Naive thymus-derived CD8-positive, alpha-beta T cell (primary cell): ENCODE data around the gene ZFHX3. TPM values are rescaled to one million over a fixed set of nuclear protein-coding genes. Genes with fewer than 3 reads are reported as not detected.
A peak's percentile ranks its signal among the peaks of the same experiment; 100 is the strongest.

Source experiments
- ATAC-seq, 2 donors: fragments of 150-1000 bp; cut with Tn5 transposase in 1 of 2; sonication (Bioruptor Pico), chemical (Tn5 transposase) in 1 of 2; 1 replicate in 1 of 2; 2 replicates in 1 of 2; pipeline ENCODE4 v1.10.0; 2021; ENCODE audit warnings: mild to moderate bottlenecking in 2 of 2, moderate library complexity in 2 of 2
- POLR2A ChIA-PET: fragments of 350-600 bp; sonication (Branson Sonifier 250); formaldehyde crosslinking; loops from one replicate; lab custom pipeline; 2021; ENCODE audit warnings: antibody characterized with exemption; lab: Charles Lee
- DNase-seq, 10 donors: peaks; one replicate each; pipeline versions ENCODE4 v3.0.0 to v3.0.0-alpha.2; 2020 to 2022
- H3K27ac Mint-ChIP-seq, 10 donors: one replicate each; pipeline ENCODE4 v1.8.0; 2020 to 2022; ENCODE audit warnings: mild to moderate bottlenecking in 10 of 10, mixed read lengths in 10 of 10, moderate library complexity in 4 of 10, inconsistent platforms in 1 of 10
- H3K27me3 Mint-ChIP-seq, 5 donors: one replicate each; pipeline ENCODE4 v1.8.0; 2021 to 2022; ENCODE audit warnings: mixed read lengths in 5 of 5
- H3K36me3 Mint-ChIP-seq, 3 donors: one replicate each; pipeline ENCODE4 v1.8.0; 2020 to 2022; ENCODE audit warnings: mixed read lengths in 3 of 3, mild to moderate bottlenecking in 2 of 3, inconsistent platforms in 1 of 3
- H3K4me1 Mint-ChIP-seq, 4 donors: one replicate each; pipeline ENCODE4 v1.8.0; 2021 to 2022; ENCODE audit warnings: mixed read lengths in 4 of 4
- H3K4me3 Mint-ChIP-seq, 10 donors: one replicate each; pipeline ENCODE4 v1.8.0; 2020 to 2022; ENCODE audit warnings: mild to moderate bottlenecking in 10 of 10, mixed read lengths in 10 of 10, moderate library complexity in 6 of 10, inconsistent platforms in 1 of 10
- H3K9me3 Mint-ChIP-seq, 9 donors: one replicate each; pipeline ENCODE4 v1.8.0; 2020 to 2022; ENCODE audit warnings: mixed read lengths in 9 of 9, mild to moderate bottlenecking in 3 of 9, inconsistent platforms in 1 of 9, moderate library complexity in 1 of 9
- polyA plus RNA-seq, 3 donors: library from polyadenylated mRNA; unstranded; fragments of 300-500 nt; fragmentation: Illumina TruSeq; gene quantifications; one replicate each; pipeline ENCODE4 v1.2.3, GENCODE V29; 2021
- total RNA-seq, 8 experiments: library from RNA in 2 of 8; stranded (reverse) in 2 of 8; gene quantifications; one replicate each; pipeline ENCODE4 v1.2.3 and lab custom pipeline; 2021 to 2026

ZFHX3 gene
- total and polyA plus RNA-seq, 5 experiments from 2014 or later: 0.05 to 0.38 (median 0.34) TPM; not detected in 2

GRCh38 chr16:72923757-72924156 lies 124.2 kb downstream of the ZFHX3 start:
- Mint-ChIP-seq H3K36me3 (no peaks in the 10 kb centered on the region), H3K27me3 (peaks cover 0 to 5% (median 0%) of the 10 kb centered on the region in 5 donors), H3K4me3 (no peak overlapping the region), H3K4me1 (peaks cover 6 to 27% (median 7%) of the 10 kb centered on the region in 4 donors), H3K9me3 (no peaks in the 10 kb centered on the region), H3K27ac (no peak overlapping the region)
- no peak for DNase-seq
- ATAC-seq: no peak
- POLR2A ChIA-PET: no interaction called here

GRCh38 chr16:72922714-72923113 lies 125.2 kb downstream of the ZFHX3 start:
- Mint-ChIP-seq H3K27ac (peak overlapping the region in 1 of 10 donors; percentile 29), H3K9me3 (no peaks in the 10 kb centered on the region), H3K4me1 (peaks cover 6 to 27% (median 7%) of the 10 kb centered on the region in 4 donors), H3K4me3 (peak overlapping the region in 2 of 10 donors; percentile 20 to 57), H3K36me3 (no peaks in the 10 kb centered on the region), H3K27me3 (peaks cover 0 to 5% (median 0%) of the 10 kb centered on the region in 5 donors)
- DNase-seq: no peak
- POLR2A ChIA-PET: no interaction called here
- no peak for ATAC-seq

DNA sequence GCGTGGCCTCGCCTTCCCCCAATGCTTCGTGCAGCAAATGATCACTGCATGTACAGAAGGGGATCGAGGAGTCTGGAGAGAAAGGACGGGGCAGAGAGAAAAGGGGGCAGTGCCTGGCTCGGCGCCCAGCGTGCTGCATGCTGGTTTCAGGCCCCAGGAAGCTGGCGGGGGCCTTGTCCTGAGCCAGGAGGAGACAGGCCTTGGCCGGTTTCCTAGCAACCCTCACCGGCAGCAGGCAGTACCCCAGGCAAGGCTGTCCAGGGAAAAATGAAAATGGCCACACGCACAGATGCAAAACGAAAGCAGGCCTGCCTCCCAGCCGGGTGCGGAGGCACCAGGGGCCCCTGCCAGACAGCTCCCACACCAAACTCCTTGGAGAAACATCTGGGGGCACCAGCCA lies 126.3 kb downstream of the ZFHX3 start:
- peak overlapping the region in 4 of 10 donors; percentile 38 to 85 (median 60) for H3K27ac Mint-ChIP-seq
- no peaks in the 10 kb centered on the region for H3K9me3 Mint-ChIP-seq
- no peak for ATAC-seq
- no peak for DNase-seq
- POLR2A ChIA-PET: no interaction called here
- no peaks in the 10 kb centered on the region for H3K36me3 Mint-ChIP-seq
- H3K4me3 Mint-ChIP-seq: peak overlapping the region; percentile 0 to 82 (median 60)
- H3K27me3 Mint-ChIP-seq: peaks cover 0 to 5% (median 0%) of the 10 kb centered on the region in 5 donors
- H3K4me1 Mint-ChIP-seq: peaks cover 6 to 27% (median 7%) of the 10 kb centered on the region in 4 donors

DNA sequence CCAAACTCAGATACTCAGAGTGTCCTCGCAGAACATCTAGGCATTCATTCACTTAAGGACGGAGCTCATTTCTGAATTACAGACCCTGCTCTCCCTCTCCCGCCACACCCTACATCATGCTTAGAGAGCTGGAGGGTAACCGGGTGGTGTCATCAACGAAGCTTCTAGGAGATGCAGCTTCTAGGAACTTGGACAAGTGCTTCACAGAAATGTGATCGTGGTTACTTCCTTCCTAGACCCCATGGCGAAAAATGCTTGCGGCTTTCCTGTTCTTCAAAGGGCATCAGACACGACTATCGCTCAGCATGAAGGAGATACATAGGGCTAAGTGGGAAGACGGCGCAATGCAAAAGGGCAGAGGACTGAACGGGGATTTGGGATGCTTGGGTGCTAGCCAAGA lies 126.8 kb downstream of the ZFHX3 start:
- peaks cover 0 to 5% (median 0%) of the 10 kb centered on the region in 5 donors for H3K27me3 Mint-ChIP-seq
- H3K27ac Mint-ChIP-seq: peak overlapping the region in 7 of 10 donors; percentile 38 to 85 (median 51)
- POLR2A ChIA-PET: no interaction called here
- no peaks in the 10 kb centered on the region for H3K9me3 Mint-ChIP-seq
- peak overlapping the region; percentile 0 to 82 (median 60) for H3K4me3 Mint-ChIP-seq
- H3K36me3 Mint-ChIP-seq: no peaks in the 10 kb centered on the region
- DNase-seq (peak in 1 of 10 donors; percentile 14), ATAC-seq (no peak)
- H3K4me1 Mint-ChIP-seq: peaks cover 6 to 27% (median 7%) of the 10 kb centered on the region in 4 donors

DNA sequence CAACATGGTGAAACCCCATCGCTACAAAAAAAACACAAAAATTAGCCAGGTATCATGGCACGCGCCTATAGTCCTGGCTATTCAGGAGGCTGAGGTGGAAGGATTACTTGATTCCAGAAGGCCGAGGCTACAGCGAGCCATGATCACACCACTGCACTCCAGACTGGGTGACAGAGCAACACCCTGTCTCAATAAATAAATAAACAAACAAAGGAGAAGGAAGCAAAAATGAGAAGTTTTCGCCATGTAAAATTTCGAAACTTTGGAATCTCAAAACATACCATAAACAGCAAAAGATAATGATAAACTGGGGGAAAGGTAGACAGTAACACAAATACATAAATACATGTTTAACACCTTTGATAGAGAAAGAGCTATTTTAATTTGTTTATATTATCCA lies 130.9 kb downstream of the ZFHX3 start:
- H3K9me3 Mint-ChIP-seq: no peaks in the 10 kb centered on the region
- POLR2A ChIA-PET: no interaction called here
- peaks cover 6 to 19% (median 7%) of the 10 kb centered on the region in 4 donors for H3K4me1 Mint-ChIP-seq
- no peak overlapping the region for H3K27ac Mint-ChIP-seq
- no peak for DNase-seq
- H3K36me3 Mint-ChIP-seq: no peaks in the 10 kb centered on the region
- H3K4me3 Mint-ChIP-seq: no peak overlapping the region
- peaks cover 0 to 5% (median 0%) of the 10 kb centered on the region in 5 donors for H3K27me3 Mint-ChIP-seq
- ATAC-seq: no peak

- Mint-ChIP-seq H3K36me3 (no peaks in the 10 kb centered on the region), H3K27me3 (no peaks in the 10 kb centered on the region), H3K4me3 (no peak overlapping the region), H3K9me3 (no peaks in the 10 kb centered on the region), H3K4me1 (peaks cover 0 to 4% (median 0%) of the 10 kb centered on the region in 4 donors), H3K27ac (no peak overlapping the region)
- POLR2A ChIA-PET: no interaction called here
- no peak for DNase-seq
- ATAC-seq: no peak
These were observed 132.6 kb downstream of the ZFHX3 start for GRCh38 chr16:72915331-72915730.

DNA sequence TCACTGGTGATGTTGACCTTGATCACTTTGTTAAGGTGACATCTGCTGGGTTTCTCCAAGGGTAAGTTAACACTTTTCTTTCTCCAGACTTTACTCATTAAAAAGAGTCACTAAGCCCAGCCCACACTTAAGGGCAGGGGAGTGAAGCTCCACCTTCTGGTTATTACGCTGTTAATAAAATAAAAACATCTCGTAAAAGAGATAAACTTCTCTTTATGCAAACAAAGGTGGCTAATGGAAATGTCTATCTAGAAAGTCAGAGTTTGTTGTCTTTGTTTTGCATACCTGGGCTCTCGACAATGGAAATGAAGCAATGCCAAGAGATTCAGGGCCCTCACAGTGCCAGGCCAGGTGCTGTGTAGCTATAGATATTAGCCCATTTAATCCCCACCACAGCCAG lies 134.4 kb downstream of the ZFHX3 start:
- no peak overlapping the region for H3K27ac Mint-ChIP-seq
- no peak overlapping the region for H3K4me3 Mint-ChIP-seq
- H3K4me1 Mint-ChIP-seq: no peaks in the 10 kb centered on the region
- H3K9me3 Mint-ChIP-seq: no peaks in the 10 kb centered on the region
- DNase-seq (no peak), ATAC-seq (no peak)
- no peaks in the 10 kb centered on the region for H3K36me3 Mint-ChIP-seq
- POLR2A ChIA-PET: no interaction called here
- H3K27me3 Mint-ChIP-seq: no peaks in the 10 kb centered on the region

DNA sequence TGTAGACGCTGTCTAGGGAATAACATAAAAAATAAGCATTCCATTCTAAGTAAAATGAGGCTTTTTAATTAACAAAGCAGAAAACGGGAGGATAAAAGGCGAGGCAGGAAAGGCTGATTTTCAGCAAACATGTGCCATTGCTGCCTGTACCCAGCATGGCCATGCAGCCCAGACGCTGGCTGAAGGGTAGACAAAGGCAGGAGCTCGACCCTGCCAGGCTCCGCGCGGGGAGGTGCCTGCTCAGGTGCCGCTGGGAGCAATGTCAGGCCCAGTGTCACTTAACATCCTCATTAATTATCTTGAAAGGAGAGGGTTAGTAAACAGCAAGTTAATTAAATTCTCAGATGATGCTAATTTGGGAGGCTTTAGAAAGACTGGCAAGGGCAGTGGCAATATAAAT lies 136.0 kb downstream of the ZFHX3 start:
- DNase-seq: no peak
- no peak overlapping the region for H3K4me3 Mint-ChIP-seq
- no peak overlapping the region for H3K27ac Mint-ChIP-seq
- H3K36me3 Mint-ChIP-seq: no peaks in the 10 kb centered on the region
- ATAC-seq: no peak
- H3K9me3 Mint-ChIP-seq: no peaks in the 10 kb centered on the region
- H3K27me3 Mint-ChIP-seq: peaks cover 0 to 4% (median 0%) of the 10 kb centered on the region in 5 donors
- H3K4me1 Mint-ChIP-seq: no peaks in the 10 kb centered on the region
- POLR2A ChIA-PET: no interaction called here

DNA sequence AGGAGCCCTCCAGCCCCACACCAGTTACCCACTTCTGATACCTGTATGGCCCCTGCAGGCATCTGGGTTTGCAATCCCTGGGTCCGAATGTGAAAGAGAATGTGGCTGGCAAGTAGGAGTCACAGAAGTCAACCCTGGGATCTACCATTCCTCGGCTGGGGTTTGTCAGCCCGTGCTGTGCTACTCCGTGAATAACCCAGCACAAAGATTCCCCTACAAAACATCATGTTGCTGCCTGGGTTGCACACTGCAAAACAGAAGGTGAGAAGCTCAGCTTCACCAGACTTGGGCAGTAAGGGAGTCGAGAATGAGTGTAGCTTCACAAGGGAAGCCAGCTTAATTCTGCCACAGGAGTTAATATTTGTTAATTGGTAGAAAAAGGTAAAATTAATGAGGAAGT lies 137.1 kb downstream of the ZFHX3 start:
- Mint-ChIP-seq H3K36me3 (no peaks in the 10 kb centered on the region), H3K27me3 (peaks cover 0 to 4% (median 0%) of the 10 kb centered on the region in 5 donors), H3K27ac (no peak overlapping the region), H3K4me1 (no peaks in the 10 kb centered on the region), H3K9me3 (no peaks in the 10 kb centered on the region), H3K4me3 (no peak overlapping the region)
- no peak for ATAC-seq
- POLR2A ChIA-PET: no interaction called here
- DNase-seq: no peak

DNA sequence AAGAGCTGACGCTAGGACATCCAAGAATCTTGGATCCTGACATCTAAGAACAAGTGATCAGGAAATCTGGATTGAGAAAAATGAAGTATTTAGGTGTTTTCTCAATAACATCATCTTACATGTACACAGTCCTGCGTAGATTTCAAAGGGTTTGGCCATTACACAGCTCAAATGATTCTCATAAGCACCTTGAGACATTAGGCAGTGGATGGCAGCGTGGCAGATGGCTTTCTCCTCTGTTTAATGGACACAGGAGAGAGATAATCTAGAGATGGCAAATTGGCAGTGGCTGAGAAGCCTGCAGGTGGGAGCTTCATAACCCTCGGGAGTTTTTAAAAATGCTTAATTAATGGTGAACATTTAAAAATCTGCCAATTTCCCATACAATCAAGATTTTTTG lies 137.5 kb downstream of the ZFHX3 start:
- peaks cover 0 to 4% (median 0%) of the 10 kb centered on the region in 5 donors for H3K27me3 Mint-ChIP-seq
- H3K9me3 Mint-ChIP-seq: no peaks in the 10 kb centered on the region
- POLR2A ChIA-PET: no interaction called here

GRCh38 chr16:72909196-72909595 lies 138.7 kb downstream of the ZFHX3 start:
- H3K36me3 Mint-ChIP-seq: no peaks in the 10 kb centered on the region
- no peak overlapping the region for H3K4me3 Mint-ChIP-seq
- DNase-seq (no peak), ATAC-seq (no peak)
- no peak overlapping the region for H3K27ac Mint-ChIP-seq
- no peaks in the 10 kb centered on the region for H3K4me1 Mint-ChIP-seq
- H3K27me3 Mint-ChIP-seq: peaks cover 0 to 7% (median 2%) of the 10 kb centered on the region in 5 donors
- POLR2A ChIA-PET: interaction anchor here (0.6 kb wide), 1 partner anchor 41 kb away, joined by 8 read pairs; no protein-coding TSS in a partner anchor
- H3K9me3 Mint-ChIP-seq: no peaks in the 10 kb centered on the region

More for the DNA sequence above, 137.5 kb downstream of the ZFHX3 start:
- no peak for DNase-seq
- Mint-ChIP-seq H3K36me3 (no peaks in the 10 kb centered on the region), H3K27ac (no peak overlapping the region), H3K4me3 (no peak overlapping the region), H3K4me1 (no peaks in the 10 kb centered on the region)
- ATAC-seq: no peak

DNA sequence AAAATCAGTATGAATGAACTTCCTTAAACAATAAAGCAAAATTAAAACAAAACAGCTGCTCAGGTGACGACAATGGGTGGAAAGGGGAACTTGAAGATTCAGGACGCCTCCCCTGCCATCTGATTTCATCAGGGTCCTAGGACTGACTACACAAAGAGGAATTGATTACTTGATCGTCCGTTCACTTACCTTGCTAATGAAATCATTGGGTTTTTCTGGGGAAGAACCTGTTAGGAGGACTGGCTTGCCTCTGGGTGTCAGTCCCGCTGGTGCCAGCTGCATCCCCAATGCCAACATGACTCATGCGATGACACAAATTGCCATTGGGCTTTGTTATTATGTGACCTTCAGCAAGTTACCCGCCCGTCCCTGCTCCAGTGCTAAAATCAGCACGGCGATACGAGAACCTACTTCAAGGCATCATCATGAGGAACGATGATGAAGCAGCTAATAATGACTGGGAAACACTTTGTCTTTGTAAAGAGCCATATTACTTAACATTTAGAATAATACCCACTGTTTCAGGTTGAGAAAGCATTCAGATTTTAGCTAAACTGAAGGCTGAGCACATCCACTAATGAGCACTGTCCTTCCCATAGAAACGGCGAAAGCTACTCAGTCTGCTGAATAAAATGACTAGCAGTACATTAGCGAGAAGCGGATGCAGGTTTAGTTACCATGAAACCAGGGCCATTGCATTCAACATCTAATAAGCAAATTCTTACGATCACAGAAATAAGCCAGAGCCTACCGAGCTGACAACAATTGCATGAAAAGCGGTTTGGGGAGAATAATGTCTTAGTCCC lies 139.4 kb downstream of the ZFHX3 start:
- peaks cover 0 to 7% (median 2%) of the 10 kb centered on the region in 5 donors for H3K27me3 Mint-ChIP-seq
- POLR2A ChIA-PET: no interaction called here
- no peak overlapping the region for H3K4me3 Mint-ChIP-seq
- H3K4me1 Mint-ChIP-seq: no peaks in the 10 kb centered on the region
- H3K9me3 Mint-ChIP-seq: no peaks in the 10 kb centered on the region
- H3K27ac Mint-ChIP-seq: no peak overlapping the region
- no peak for DNase-seq
- no peaks in the 10 kb centered on the region for H3K36me3 Mint-ChIP-seq
- no peak for ATAC-seq

DNA sequence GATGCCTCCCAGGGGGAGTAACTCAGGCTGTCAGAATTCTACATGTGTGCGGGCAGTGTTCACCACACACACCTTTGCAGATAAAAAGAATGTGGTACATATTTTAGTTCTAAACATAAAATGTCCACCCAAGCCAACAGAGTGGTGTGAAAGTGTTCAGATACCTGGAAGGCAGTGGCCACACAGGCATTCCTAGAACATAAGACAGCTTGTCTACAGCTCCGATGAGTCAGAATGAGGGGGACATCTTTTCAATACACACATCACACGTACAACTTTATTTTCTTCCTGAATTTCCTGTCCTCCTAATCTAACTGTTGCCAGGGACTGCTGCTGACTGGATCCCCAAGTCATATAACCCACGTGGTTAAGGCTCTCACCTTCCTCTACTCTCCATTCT lies 142.3 kb downstream of the ZFHX3 start:
- POLR2A ChIA-PET: no interaction called here

More for the DNA sequence above, 142.3 kb downstream of the ZFHX3 start:
- Mint-ChIP-seq H3K36me3 (no peaks in the 10 kb centered on the region), H3K4me3 (no peak overlapping the region), H3K27me3 (peaks cover 0 to 7% (median 2%) of the 10 kb centered on the region in 5 donors), H3K4me1 (no peaks in the 10 kb centered on the region), H3K9me3 (no peaks in the 10 kb centered on the region), H3K27ac (no peak overlapping the region)
- DNase-seq: no peak
- no peak for ATAC-seq
